Measurements from ENCODE around the gene PDSS2.

PDSS2 gene

DNA sequence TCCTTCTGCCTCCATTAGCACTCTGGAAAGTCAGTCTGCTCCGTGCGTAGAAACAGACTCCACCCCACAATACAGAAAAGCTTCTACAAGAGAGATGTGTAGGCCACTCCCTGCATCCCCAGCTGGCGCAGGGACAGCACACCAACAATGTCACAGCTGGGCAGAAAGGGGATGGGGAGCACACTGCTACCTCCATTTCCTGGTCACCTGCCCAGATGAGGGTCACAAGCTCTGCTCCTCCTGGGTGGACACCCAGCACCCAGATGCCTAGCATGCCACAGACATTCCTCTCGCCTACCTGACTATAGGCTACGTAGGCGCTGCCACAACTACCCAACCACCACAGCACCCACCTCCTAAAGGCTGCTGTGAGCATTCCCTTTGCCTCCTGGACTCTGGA is 356.3 kb downstream of the PDSS2 start:
- no peak overlapping the region for H3K4me3 ChIP-seq (ENCODE audit: low read depth, low read length)
